GOT3 (cell line): ENCODE data around the gene CAPN5.

Experiments used
- DNase-seq: peaks from one replicate; lab custom pipeline; 2025; ENCODE audit warnings: mixed read lengths; lab: John Stamatoyannopoulos, UW

The CAPN5 gene

GRCh38 chr11:77064648-77065217, 2.0 kb upstream of the CAPN5 start:
- no peak for DNase-seq

GRCh38 chr11:77065878-77066228, 918 bp upstream of the CAPN5 start:
- no peak for DNase-seq

- DNase-seq, result no peak
Observed at GRCh38 chr11:77067861-77068443, 1.2 kb downstream of the CAPN5 start.

GRCh38 chr11:77068457-77069335, 1.9 kb downstream of the CAPN5 start:
- DNase-seq, result no peak

- DNase-seq, result no peak
Observed at GRCh38 chr11:77069336-77069968, 2.7 kb downstream of the CAPN5 start.

GRCh38 chr11:77069969-77070582, 3.3 kb downstream of the CAPN5 start:
- DNase-seq, result no peak

- no peak for DNase-seq
Observed at GRCh38 chr11:77071077-77071476, 4.3 kb downstream of the CAPN5 start.

GRCh38 chr11:77071671-77072605, 5.2 kb downstream of the CAPN5 start:
- DNase-seq, result no peak

GRCh38 chr11:77072851-77073327, 6.1 kb downstream of the CAPN5 start:
- DNase-seq, result no peak

GRCh38 chr11:77073328-77074001, 6.7 kb downstream of the CAPN5 start:
- peak; percentile 26 for DNase-seq

GRCh38 chr11:77074205-77074604, 7.4 kb downstream of the CAPN5 start:
- DNase-seq, result no peak

GRCh38 chr11:77074626-77075221, 8.0 kb downstream of the CAPN5 start:
- no peak for DNase-seq

GRCh38 chr11:77075425-77075905, 8.7 kb downstream of the CAPN5 start:
- DNase-seq, result no peak

GRCh38 chr11:77079666-77080065, 12.9 kb downstream of the CAPN5 start:
- DNase-seq, result no peak

GRCh38 chr11:77080643-77081210, 14.0 kb downstream of the CAPN5 start:
- DNase-seq, result no peak

GRCh38 chr11:77081381-77081851, 14.6 kb downstream of the CAPN5 start:
- no peak for DNase-seq

- no peak for DNase-seq
Observed at GRCh38 chr11:77081976-77082836, 15.4 kb downstream of the CAPN5 start.

GRCh38 chr11:77082838-77083565, 16.2 kb downstream of the CAPN5 start:
- no peak for DNase-seq
